ENCODE measurements around the gene MCRIP1. TPM values are rescaled to one million over a fixed set of nuclear protein-coding genes. Genes with fewer than 3 reads are reported as not detected.

MCRIP1 gene
- total and polyA plus RNA-seq, 2 of the 13 experiments (the other 11 are each of a cell fraction or from before 2014, with no cell fraction given): 79.7 to 84.9 TPM

DNA sequence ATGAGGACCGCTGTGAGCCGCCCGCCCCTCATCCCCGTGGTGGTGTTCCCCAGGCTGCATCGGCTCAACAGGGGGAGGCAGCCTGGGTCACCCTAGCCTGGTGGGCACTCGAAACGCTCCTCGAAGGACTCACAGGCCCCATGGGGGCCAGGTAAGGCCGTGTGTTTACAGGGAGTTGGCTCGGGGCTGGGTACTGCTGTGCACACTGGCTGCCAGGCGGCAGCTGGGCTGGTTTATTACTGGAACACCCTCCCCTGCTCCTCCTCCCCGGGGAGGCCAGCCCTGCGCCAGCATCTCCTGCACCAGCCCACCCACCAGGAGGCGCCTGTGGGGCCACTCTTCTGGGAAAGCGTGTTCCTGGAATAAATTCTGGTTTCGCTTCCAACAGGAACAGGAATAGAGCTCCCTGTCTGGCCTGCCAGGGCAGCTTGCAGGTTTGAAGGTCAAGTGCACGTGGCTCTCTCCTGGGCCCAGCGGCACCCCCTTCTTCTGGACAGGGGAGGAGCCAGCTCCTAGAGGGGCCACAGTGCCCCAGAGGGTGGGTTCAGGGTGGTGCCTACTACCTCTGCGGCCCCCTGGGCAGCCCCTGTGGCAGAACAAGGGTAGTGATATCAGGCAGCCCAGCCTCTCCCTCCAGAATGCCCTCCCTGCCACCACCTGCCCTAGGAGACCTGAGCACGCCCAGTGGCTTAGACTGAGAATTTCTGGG lies 11.3 kb downstream of the MCRIP1 start (continued):
- TF ChIP-seq, protein P1, sequence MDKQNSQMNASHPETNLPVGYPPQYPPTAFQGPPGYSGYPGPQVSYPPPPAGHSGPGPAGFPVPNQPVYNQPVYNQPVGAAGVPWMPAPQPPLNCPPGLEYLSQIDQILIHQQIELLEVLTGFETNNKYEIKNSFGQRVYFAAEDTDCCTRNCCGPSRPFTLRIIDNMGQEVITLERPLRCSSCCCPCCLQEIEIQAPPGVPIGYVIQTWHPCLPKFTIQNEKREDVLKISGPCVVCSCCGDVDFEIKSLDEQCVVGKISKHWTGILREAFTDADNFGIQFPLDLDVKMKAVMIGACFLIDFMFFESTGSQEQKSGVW (CRISPR knock-in tag; IDR thresholded peaks at IDR 0.05; ENCODE audit: borderline replicate concordance): no peak
- TF ChIP-seq ZNF225 (CRISPR knock-in tag; IDR thresholded peaks at IDR 0.05) (no peak), IKZF1 (IDR thresholded peaks at IDR 0.05) (no peak), ZNF777 (CRISPR knock-in tag; IDR thresholded peaks at IDR 0.05) (no peak), ZNF232 (CRISPR knock-in tag; IDR thresholded peaks at IDR 0.05; ENCODE audit: borderline replicate concordance) (peak; percentile 44; the same call in 1 of the 2 replicates), ZNF891 (CRISPR knock-in tag; IDR thresholded peaks at IDR 0.05) (no peak; the same call in 1 of the 2 replicates), ZNF160 (CRISPR knock-in tag; IDR thresholded peaks at IDR 0.05) (no peak; the same call in 1 of the 2 replicates), ZNF737 (CRISPR knock-in tag; IDR thresholded peaks at IDR 0.05; ENCODE audit: borderline replicate concordance) (no peak), ZC3H4 (CRISPR knock-in tag; IDR thresholded peaks at IDR 0.05; ENCODE audit: borderline replicate concordance) (no peak), ZNF207 (IDR thresholded peaks at IDR 0.05; ENCODE audit: borderline replicate concordance) (no peak), MYC (CRISPR knock-in tag; IDR thresholded peaks at IDR 0.05; ENCODE audit: borderline replicate concordance) (peak; percentile 64; the same call in 1 of the 2 replicates), CHCHD3 (CRISPR knock-in tag; IDR thresholded peaks at IDR 0.05) (no peak), CHD4 (IDR thresholded peaks at IDR 0.05; ENCODE audit: borderline replicate concordance, low read length) (no peak), HIVEP1 (CRISPR knock-in tag; IDR thresholded peaks at IDR 0.05) (peak; percentile 44; the same call in 1 of the 2 replicates)
- TF ChIP-seq, protein P2, sequence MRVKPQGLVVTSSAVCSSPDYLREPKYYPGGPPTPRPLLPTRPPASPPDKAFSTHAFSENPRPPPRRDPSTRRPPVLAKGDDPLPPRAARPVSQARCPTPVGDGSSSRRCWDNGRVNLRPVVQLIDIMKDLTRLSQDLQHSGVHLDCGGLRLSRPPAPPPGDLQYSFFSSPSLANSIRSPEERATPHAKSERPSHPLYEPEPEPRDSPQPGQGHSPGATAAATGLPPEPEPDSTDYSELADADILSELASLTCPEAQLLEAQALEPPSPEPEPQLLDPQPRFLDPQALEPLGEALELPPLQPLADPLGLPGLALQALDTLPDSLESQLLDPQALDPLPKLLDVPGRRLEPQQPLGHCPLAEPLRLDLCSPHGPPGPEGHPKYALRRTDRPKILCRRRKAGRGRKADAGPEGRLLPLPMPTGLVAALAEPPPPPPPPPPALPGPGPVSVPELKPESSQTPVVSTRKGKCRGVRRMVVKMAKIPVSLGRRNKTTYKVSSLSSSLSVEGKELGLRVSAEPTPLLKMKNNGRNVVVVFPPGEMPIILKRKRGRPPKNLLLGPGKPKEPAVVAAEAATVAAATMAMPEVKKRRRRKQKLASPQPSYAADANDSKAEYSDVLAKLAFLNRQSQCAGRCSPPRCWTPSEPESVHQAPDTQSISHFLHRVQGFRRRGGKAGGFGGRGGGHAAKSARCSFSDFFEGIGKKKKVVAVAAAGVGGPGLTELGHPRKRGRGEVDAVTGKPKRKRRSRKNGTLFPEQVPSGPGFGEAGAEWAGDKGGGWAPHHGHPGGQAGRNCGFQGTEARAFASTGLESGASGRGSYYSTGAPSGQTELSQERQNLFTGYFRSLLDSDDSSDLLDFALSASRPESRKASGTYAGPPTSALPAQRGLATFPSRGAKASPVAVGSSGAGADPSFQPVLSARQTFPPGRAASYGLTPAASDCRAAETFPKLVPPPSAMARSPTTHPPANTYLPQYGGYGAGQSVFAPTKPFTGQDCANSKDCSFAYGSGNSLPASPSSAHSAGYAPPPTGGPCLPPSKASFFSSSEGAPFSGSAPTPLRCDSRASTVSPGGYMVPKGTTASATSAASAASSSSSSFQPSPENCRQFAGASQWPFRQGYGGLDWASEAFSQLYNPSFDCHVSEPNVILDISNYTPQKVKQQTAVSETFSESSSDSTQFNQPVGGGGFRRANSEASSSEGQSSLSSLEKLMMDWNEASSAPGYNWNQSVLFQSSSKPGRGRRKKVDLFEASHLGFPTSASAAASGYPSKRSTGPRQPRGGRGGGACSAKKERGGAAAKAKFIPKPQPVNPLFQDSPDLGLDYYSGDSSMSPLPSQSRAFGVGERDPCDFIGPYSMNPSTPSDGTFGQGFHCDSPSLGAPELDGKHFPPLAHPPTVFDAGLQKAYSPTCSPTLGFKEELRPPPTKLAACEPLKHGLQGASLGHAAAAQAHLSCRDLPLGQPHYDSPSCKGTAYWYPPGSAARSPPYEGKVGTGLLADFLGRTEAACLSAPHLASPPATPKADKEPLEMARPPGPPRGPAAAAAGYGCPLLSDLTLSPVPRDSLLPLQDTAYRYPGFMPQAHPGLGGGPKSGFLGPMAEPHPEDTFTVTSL (CRISPR knock-in tag; IDR thresholded peaks at IDR 0.05; ENCODE audit: borderline replicate concordance): no peak
- TF ChIP-seq, protein P3, sequence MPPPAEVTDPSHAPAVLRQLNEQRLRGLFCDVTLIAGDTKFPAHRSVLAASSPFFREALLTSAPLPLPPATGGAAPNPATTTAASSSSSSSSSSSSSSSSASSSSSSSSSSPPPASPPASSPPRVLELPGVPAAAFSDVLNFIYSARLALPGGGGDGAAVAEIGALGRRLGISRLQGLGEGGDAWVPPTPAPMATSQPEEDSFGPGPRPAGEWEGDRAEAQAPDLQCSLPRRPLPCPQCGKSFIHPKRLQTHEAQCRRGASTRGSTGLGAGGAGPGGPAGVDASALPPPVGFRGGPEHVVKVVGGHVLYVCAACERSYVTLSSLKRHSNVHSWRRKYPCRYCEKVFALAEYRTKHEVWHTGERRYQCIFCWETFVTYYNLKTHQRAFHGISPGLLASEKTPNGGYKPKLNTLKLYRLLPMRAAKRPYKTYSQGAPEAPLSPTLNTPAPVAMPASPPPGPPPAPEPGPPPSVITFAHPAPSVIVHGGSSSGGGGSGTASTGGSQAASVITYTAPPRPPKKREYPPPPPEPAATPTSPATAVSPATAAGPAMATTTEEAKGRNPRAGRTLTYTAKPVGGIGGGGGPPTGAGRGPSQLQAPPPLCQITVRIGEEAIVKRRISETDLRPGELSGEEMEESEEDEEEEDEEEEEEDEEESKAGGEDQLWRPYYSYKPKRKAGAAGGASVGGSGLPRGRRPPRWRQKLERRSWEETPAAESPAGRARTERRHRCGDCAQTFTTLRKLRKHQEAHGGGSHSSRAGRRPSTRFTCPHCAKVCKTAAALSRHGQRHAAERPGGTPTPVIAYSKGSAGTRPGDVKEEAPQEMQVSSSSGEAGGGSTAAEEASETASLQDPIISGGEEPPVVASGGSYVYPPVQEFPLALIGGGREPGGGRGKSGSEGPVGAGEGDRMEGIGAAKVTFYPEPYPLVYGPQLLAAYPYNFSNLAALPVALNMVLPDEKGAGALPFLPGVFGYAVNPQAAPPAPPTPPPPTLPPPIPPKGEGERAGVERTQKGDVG (CRISPR knock-in tag; IDR thresholded peaks at IDR 0.05; ENCODE audit: borderline replicate concordance): no peak
- TF ChIP-seq, protein P4, sequence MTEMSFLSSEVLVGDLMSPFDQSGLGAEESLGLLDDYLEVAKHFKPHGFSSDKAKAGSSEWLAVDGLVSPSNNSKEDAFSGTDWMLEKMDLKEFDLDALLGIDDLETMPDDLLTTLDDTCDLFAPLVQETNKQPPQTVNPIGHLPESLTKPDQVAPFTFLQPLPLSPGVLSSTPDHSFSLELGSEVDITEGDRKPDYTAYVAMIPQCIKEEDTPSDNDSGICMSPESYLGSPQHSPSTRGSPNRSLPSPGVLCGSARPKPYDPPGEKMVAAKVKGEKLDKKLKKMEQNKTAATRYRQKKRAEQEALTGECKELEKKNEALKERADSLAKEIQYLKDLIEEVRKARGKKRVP (CRISPR knock-in tag; IDR thresholded peaks at IDR 0.05): no peak
